GM21723 (cell line): ENCODE results near the gene CACNA2D3.
"Not testable (repeated sequence)": the region's sequence is repeated elsewhere in the genome, so short reads cannot be mapped to it uniquely, and the experiment has no call there.

Experiments used
- ATAC-seq: cut with Tn5 transposase; IDR thresholded peaks from one replicate; pipeline ENCODE4 v1.9.1; 2021; ENCODE audit warnings: mild to moderate bottlenecking, moderate library complexity; ENCODE audit not compliant: unreplicated experiment

CACNA2D3 gene

DNA sequence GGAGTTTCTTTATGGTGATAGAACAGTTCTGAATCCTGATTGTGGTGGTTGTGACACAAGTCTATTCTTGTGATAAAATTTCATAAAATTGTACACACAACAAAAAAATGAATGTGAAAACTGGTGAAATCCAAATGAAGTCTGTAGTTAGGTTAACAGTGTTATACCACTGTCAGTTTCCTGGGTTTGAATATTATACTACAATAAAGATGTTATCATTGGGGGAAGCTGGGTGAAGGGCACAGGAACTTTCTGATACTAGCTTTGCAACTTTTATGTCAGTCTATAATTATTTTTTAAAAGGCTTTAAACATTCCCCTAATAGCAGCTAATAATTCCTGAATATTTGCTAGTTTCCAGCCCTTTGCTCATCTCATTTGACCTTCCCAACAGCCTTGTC is 485.7 kb downstream of the CACNA2D3 start:
- ATAC-seq = no peak

DNA sequence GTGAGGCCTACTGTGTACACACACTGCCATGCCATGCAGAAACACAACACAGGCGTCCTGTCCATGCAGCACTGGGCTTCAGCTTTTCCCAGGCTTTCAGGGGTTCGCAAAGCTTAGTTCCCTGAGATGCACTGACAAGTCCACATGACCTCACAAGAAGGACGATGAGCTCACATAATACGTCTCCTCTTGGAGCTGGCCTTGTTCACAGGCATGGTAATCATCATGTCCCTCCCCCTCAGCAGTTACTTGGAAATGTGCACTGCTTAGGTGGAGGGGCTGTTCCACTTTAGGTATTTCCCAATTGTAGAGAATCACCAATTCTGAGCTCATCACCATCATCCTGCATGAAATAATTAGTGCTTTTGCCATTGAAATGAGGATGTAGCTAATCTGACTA is 496.7 kb downstream of the CACNA2D3 start:
- ATAC-seq = no peak

DNA sequence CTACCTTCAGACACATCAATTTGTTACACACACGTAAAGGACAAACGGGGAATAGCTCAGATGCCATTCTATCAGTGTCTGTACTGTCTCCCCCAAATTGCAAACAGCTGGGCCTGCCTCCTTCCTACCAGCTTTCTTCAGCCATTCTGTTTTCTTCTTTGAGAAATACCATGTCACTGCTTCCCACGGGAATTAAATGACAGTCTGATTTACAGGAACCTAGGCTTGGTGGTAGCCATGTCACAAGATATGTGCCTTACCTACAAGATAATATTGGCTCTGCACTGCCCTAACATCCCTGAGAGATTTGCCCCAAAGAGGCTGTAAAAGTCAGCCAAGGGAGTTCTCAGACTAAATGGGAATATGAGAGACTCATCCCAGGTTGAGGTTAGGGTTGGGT is 497.2 kb downstream of the CACNA2D3 start:
- no peak for ATAC-seq

DNA sequence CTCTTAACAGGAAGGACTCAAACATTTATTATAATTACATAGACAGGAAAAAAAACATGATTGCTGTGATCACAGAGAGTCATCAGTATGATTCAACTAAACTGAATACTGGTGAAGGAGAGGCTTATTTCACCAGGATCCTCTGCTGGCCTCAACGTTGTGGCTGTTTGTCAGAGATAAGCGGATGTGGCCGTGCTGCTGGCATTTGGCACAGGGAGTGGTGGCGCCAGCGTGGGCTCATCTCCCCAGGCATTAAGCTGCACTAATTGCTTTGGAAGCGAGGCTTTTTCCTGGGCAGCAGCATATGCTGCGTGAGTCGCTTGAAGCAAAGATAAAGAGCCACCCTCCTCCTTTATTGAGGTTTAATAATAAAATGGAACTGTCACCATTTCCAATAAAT is 498.8 kb downstream of the CACNA2D3 start:
- no peak for ATAC-seq

DNA sequence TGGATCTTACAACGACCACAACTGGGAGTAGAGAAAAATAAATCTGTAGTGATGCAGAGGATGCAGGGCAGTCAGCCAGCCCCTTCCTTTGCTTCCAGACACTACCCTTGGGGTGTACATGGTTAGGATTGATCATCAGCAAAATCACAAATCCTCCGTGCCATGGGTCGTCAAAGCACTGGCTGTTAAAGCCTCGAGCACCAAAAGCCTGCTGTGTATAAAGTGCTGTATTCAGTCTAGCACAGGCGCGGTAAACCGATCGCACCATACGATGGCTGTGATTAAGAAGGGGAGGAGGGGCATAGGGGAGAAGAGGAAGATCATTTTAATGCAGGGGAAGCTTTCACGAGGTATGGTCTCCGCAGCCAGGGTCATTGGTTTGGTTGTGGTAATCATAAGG is 500.3 kb downstream of the CACNA2D3 start:
- ATAC-seq = no peak

DNA sequence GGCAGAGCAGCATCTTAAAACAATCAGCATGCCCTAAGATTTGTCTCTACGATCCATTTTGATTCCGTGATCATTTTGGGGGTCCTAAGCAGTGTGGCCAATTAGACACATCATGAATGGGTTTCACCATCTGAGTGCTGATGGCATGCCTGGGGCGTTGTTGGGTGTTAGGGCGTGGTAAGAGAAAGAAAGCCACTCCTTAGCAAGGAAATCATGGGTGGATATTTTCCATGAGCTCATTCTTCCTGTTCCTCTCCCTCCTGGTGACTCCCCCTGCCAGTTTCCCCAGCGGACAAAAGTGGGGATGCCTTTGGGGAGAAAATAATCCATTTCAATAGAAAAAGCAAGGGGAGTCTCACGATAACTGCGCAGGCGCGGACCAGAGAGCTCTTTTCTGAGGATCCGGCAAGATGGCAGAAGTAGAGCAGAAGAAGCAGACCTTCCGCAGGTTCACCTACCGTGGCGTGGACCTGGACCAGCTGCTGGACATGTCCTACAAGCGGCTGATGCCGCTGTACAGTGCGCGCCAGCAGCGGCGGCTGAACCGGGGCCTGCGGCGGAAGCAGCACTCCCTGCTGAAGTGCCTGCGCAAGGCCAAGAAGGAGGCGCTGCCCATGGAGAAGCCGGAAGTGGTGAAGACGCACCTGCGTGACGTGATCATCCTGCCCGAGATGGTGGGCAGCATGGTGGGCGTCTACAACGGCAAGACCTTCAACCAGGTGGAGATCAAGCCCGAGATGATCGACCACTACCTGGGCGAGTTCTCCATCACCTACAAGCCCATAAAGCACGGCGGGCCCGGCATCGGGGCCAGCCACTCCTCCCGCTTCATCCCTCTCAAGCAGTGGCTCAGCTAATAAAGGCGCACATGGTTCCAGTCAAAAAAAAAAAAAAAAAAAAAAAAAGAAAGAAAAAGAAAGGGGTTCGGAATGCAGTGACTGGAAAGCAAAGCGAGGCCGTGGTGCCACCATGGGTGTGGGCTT is 503.7 kb downstream of the CACNA2D3 start:
- ATAC-seq = no peak

DNA sequence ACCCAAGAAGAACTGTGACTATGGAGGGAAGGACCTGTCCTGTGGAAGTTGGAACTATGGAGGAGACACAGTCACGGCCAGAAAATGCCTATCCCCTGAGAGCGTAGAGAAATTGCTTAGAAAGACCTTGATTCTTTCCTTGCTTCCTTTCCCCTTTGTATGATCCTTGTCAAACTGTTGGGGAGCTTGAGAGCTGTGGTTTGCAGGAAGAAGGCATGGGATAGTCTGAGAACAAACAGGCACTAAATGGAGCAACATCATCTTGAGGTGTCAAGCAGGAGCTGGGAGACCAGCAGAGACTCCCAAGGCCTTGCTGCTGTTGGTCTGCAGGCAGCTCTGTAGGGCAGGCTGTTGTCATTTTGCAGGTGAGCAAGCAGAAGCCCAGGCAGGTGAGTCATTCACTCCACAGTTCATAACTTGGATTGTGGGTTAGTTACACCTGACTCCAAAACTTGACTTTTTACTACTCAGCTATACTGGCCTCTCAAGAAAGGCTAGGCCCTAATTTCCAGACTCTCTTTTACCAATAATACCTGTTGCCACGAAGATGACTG is 506.6 kb downstream of the CACNA2D3 start:
- no peak for ATAC-seq

DNA sequence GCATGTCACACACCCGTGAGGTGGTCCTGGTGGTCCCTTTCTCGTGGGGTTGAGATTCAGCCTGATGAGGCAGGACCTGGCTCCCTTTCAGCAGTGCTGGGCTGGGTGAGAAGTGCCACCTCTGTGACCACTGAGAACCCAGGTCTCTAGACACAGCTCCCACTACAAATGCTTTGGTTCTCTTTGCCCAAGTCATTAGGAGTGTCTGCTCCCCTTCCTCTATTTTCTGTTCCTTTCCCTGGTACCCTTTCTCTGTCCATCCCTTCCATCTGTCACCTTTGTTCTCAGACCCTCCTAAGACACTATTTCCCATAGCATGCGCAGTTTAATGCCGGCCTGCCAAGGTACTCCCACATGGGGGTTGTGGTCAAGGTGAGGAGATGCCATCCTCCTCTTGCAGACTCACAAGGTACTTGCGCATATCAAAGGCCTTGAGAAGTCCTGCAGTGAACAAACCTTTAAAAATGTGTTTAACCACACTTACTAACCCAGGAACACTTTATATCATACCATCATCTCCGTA is 507.8 kb downstream of the CACNA2D3 start:
- ATAC-seq = no peak

DNA sequence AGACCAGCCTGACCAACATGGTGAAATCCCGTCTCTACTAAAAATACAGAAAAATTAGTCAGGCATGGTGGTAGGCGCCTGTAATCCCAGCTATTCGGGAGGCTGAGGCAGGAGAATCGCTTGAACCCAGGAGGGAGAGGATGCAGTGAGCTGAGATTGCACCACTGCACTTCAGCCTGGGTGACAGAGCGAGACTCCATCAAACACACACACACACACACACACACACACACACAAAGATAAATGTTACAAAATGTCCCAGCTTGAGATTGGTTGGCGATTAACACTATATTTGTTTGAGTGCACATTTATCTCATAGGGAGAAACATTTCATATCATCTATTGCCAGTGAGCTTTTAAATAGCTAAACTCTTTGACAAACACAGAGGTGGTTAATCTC is 508.6 kb downstream of the CACNA2D3 start:
- ATAC-seq = not testable (repeated sequence)

DNA sequence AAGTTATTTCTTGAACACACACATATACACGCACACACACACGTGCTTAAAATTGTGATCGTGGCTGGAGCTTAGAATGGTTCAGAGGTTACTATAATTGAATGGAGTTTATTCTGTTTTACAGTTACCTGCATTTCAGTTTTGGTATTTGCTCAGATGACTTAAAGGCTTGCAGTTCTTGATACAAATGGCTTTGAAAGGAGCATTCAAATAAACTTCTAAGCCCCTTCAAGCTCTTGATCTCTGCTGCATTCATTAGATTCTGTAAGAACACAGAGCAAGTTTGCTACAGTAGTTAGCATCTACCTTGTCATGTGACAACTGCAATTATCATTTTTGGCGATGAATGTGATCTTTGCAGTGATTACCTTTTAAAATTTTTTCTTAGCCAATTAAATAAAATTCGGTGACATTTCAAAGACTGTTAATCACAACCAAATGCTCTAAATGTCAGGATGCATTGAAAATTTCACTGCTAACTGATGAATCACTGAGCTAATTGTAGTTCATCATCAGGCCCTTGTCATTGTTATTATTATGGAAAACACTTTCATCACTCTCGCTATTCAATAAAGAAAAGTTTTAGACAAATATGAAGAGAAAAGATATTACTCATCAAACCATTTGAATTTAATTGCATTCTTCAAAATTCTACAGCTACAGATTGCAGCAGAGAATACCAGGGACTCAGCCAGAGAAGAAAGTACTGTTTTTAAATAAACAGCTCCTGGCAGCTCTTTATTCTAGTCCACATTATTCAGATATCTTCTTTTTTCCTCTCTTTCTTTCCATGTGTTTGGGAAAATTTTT is 509.4 kb downstream of the CACNA2D3 start:
- ATAC-seq = no peak

DNA sequence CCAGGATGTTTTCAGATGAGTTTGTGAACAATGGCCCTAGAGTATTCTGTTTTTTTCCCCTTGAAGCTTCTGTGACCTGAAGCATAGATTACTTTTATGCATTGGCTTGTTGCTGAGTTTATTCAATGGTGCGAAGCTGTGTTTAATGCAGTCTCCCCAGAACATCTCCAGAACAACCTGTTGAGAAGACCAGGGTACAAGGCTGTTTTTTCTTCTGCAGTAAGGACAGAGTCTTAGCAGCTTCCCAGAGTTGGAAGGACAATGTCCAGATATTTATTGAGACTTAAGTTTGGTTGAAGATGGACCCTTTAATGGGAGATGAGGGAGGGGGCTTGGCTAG is 509.9 kb downstream of the CACNA2D3 start:
- no peak for ATAC-seq

DNA sequence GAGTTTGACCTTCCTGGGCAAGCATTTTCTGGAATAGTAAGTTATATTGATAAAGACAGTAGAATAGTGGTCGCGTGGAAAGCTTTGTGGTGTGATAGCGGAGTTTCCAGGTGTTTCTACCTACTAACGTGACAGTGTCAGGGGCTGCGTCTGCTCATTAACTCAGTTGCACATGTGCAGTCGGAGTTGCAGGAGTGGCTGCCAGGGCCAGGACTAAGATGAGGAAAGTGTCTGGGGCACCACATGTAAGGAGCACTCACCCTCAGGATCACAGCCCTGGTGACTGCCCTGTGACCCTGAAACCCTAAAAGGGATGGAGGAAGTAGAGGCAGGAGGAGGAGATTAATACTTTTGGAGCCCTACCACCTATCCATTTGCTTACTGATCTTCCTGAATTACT is 510.5 kb downstream of the CACNA2D3 start:
- ATAC-seq = no peak

DNA sequence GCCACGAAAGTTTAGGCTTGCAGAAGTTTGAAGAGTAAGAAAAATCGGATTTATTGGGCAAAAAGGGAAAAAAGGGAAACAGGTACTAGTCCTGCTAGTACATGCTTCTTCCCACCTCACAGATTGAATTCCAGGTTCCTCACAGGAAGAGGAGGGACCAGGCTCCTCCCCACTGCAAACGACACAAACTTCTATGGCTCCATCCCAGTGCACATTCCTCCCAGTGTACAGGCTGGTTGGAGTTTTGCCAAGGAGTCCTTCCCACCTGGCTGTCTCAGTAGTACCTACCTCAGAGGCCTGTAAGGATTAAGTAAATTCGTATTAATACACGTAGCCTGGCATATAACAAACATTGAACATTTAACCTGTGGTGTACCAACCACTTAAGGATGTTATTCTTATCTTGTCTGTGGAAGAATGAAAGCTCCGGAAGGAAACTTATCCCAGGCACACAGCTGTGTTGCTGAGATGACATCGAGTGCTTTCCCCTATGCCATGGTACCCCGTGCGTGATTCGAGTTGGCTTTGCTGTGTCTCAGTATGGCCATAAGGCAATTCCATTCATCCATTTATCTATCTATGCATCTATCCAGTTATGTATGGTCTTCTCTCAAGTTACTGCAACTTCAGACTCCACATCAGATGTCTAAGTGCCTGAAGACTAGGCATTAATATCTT is 511.2 kb downstream of the CACNA2D3 start:
- ATAC-seq = no peak

DNA sequence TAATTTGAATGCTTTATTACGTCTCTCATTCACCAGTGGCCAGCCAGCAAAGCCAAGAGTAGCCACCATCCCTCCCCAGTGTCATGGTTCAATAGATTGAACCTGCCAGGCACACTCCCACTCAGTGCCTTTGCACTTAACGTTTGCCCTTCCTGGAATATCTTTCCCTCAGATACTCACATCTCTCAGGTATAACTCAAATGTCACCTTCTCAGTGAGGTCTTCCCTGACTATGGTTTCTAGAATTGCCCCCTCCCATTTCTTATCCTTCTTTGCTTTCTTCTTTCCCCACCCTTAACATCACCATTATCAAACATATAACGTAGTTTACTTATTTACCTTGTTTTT is 511.7 kb downstream of the CACNA2D3 start:
- ATAC-seq = no peak

DNA sequence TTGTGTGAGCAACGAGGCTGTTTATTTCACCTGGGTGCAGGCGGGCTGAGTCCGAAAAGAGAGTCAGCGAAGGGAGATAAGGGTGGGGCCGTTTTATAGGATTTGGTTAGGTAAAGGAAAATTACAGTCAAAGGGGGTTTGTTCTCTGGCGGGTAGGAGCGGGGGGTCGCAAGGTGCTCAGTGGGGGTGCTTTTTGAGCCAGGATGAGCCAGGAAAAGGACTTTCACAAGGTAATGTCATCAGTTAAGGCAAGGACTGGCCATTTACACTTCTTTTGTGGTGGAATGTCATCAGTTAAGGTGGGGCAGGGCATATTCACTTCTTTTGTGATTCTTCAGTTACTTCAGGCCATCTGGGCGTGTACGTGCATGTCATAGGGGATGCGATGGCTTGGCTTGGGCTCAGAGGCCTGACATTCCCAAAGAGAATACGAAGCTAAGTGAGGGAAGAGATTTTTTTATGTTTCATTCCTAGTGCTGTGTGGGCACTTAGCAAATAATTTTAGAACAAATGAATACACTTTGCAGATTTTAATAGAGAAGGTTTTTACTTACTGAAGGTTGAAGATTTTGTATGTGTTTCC is 517.5 kb downstream of the CACNA2D3 start:
- ATAC-seq = not testable (repeated sequence)

DNA sequence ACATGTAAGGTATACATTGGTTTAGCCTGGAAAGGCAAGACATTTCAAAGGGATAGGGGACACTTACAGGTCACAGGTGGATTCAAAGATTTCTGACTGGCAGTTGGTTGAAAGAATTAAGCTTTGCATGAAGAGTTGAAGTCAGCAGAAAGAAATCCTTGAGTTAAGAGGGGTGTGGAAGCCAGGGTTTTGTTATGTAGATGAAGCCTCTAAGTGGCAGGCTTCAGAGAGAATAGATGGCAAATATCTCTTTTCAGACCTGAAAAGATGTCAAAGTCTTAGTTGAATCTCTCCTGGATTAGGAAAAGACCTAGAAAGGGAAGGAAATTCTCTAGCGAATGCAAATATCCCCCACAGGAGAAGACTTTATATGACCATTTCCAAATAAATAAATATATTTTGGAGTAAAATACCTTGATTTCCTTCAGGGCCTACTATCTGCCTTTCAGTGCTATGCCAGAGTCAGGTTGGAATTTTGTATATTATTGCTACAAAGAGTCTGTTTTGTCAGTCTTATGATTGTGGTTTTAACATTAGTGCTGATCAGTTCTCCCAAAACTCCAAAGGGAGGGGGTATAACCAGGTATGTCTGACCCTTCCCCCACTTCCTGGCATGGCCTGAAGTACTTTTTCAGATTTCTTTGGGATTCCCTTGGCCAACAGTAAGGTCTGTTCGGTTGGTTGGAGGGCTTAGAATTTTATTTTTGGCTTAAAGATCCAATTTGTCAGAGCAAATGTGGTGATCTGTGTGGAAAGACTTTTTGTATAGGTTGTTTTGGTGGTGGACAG is 519.1 kb downstream of the CACNA2D3 start:
- no peak for ATAC-seq

DNA sequence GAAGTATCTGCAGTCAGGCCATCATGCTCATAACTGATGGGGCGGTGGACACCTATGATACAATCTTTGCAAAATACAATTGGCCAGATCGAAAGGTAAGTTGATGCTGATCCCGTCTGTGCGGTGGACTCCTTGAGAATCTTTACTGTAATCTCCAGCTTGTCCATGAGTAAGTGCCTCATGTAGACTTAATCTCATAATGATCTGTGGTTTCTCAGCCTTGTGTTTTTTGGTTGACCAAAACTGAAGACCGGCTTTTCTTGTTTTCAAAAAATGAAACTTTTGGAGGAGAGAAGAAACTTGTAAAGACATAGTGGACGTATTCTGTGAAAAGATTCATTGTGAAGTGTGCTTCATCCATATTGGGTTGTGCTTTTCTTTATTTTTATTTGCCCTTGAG is 519.8 kb downstream of the CACNA2D3 start:
- no peak for ATAC-seq

DNA sequence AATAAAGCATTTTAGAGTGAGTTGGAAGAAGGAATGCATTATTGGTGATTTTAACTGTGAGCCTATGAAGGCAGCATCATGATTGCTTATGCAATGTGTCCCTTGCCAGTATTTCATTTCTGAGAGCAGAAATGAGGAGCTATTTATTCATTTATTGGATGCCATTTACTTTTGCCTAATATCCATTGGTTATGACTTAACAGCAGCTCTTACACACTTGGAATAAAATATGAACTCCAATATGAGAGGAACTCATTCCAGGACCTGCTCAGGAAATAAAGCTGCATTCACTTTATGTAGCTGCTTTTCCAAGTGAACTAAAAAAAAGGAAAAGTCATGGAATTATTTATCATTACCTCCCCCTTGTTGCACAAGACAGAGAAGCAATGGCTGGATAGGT is 525.4 kb downstream of the CACNA2D3 start:
- ATAC-seq = no peak

DNA sequence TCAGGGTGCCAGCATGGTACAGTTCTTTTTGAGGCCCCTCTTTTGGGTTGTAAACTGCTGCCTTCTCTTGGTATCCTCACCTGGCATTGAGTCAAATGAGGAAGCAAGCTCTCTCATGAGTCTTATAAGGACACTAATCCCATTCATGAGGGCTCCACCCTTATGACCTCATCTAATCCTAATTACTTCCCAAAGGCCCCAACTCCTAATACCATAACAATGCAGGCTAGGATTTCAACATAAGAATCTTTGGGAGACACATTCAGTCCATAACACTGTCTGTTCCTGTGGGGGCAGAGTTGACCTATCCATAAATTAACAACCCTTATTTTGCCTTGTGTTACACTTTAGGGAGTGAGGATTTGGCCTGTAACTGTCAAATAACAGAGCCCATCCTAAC is 527.2 kb downstream of the CACNA2D3 start:
- ATAC-seq = no peak
